ENCODE data around the gene APC2.

APC2 gene

GRCh38 chr19:1510442-1510806 lies 60.5 kb downstream of the APC2 start:
- H3K4me3 ChIP-seq (ENCODE audit: control insufficient read depth, low read depth, low read length), result no peak overlapping the region
- DNase-seq (ENCODE audit: low read depth), result no peak
- TF ChIP-seq, protein P1, sequence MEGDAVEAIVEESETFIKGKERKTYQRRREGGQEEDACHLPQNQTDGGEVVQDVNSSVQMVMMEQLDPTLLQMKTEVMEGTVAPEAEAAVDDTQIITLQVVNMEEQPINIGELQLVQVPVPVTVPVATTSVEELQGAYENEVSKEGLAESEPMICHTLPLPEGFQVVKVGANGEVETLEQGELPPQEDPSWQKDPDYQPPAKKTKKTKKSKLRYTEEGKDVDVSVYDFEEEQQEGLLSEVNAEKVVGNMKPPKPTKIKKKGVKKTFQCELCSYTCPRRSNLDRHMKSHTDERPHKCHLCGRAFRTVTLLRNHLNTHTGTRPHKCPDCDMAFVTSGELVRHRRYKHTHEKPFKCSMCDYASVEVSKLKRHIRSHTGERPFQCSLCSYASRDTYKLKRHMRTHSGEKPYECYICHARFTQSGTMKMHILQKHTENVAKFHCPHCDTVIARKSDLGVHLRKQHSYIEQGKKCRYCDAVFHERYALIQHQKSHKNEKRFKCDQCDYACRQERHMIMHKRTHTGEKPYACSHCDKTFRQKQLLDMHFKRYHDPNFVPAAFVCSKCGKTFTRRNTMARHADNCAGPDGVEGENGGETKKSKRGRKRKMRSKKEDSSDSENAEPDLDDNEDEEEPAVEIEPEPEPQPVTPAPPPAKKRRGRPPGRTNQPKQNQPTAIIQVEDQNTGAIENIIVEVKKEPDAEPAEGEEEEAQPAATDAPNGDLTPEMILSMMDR (IDR thresholded peaks at IDR 0.05; ENCODE audit: control insufficient read depth, insufficient read depth, low read depth, low read length, missing control alignments), result no peak

DNA sequence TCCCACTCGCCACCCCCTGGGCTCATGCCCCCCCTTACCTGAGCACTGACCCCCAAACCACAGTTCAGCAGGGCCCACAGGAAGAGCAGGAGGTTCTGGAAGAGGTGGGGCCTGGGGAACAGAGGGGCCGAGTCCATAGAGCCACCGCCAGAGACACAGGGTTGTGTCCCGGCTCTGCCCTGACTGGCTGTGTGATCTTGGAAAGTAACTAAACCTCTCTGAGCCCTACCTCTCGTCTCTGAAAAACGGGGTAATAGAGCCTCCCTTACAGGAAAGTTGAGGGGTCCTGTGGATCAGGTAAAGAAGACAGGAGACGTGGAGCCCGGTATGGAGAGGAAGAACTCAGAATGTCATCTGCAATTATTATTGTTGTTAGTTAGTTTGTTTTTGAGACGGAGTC lies 60.9 kb downstream of the APC2 start:
- H3K4me3 ChIP-seq (ENCODE audit: control insufficient read depth, low read depth, low read length), result no peak overlapping the region
- TF ChIP-seq, protein P1 (IDR thresholded peaks at IDR 0.05; ENCODE audit: control insufficient read depth, insufficient read depth, low read depth, low read length, missing control alignments), result no peak
- DNase-seq (ENCODE audit: low read depth), result no peak

- TF ChIP-seq, protein P1 (IDR thresholded peaks at IDR 0.05; ENCODE audit: control insufficient read depth, insufficient read depth, low read depth, low read length, missing control alignments), result no peak
- no peak overlapping the region for H3K4me3 ChIP-seq (ENCODE audit: control insufficient read depth, low read depth, low read length)
- DNase-seq (ENCODE audit: low read depth), result no peak
These were observed 61.7 kb downstream of the APC2 start for GRCh38 chr19:1511318-1512317.

GRCh38 chr19:1512671-1513498 lies 63.0 kb downstream of the APC2 start, which contains the start of gene ADAMTSL5:
Gene ADAMTSL5, minus strand, starts transcription at chr19:1513019. Its CDS starts 2,076 bp downstream, at chr19:1510943.
- DNase-seq (ENCODE audit: low read depth), result no peak
- TF ChIP-seq, protein P1 (IDR thresholded peaks at IDR 0.05; ENCODE audit: control insufficient read depth, insufficient read depth, low read depth, low read length, missing control alignments), result no peak
- H3K4me3 ChIP-seq (ENCODE audit: control insufficient read depth, low read depth, low read length), result peak within 1 kb of the TSS; percentile 64

- H3K4me3 ChIP-seq (ENCODE audit: control insufficient read depth, low read depth, low read length), result peak overlapping the region; percentile 64
- DNase-seq (ENCODE audit: low read depth), result no peak
- TF ChIP-seq, protein P1 (IDR thresholded peaks at IDR 0.05; ENCODE audit: control insufficient read depth, insufficient read depth, low read depth, low read length, missing control alignments), result peak; percentile 76
These were observed 63.8 kb downstream of the APC2 start for GRCh38 chr19:1513499-1514294.

DNA sequence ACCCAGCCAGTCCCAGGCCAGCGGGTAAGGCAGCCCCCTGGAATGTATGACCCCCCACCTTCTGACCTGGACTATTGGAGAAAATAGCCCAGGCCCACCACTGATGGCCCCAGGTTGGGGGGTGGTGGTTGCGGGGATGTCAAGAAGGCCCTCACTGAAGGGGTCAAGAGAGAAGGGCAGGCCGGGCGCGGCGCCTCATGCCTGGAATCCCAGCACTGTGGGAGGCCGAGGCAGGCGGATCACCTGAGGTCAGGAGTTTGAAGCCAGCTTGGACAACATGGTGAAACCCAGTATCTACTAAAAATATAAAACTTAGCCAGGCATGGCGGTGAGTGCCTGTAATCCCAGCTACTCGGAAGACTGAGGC lies 64.4 kb downstream of the APC2 start:
- DNase-seq (ENCODE audit: low read depth), result no peak
- no peak overlapping the region for H3K4me3 ChIP-seq (ENCODE audit: control insufficient read depth, low read depth, low read length)
- TF ChIP-seq, protein P1 (IDR thresholded peaks at IDR 0.05; ENCODE audit: control insufficient read depth, insufficient read depth, low read depth, low read length, missing control alignments), result no peak
